Adrenal gland (tissue), 5 donors: ENCODE results near the gene THAP4.

ENCODE experiments used
- POLR2A ChIP-seq, 2 donors: fragments of 450-650 bp; IDR thresholded peaks; one replicate each; pipeline ENCODE4 v1.6.1; 2017; ENCODE audit warnings: antibody characterized with exemption in 2 of 2, mild to moderate bottlenecking in 2 of 2, moderate library complexity in 1 of 2
- TF ChIP-seq, protein P1 (sequence below), 6 experiments: fragments of 450-650 bp in 4 of 6; fragments of 200-600 bp in 2 of 6; sonication (generic) in 1 of 6; IDR thresholded peaks; 1 replicate in 5 of 6; 2 replicates in 1 of 6; pipeline versions ENCODE4 v1.5.1 to v1.8.0; 2016 to 2021; ENCODE audit warnings: antibody characterized with exemption in 6 of 6, mild to moderate bottlenecking in 2 of 6, moderate library complexity in 1 of 6
- donor health status: DM: no; HTN: no; CAD: no.

DNA sequence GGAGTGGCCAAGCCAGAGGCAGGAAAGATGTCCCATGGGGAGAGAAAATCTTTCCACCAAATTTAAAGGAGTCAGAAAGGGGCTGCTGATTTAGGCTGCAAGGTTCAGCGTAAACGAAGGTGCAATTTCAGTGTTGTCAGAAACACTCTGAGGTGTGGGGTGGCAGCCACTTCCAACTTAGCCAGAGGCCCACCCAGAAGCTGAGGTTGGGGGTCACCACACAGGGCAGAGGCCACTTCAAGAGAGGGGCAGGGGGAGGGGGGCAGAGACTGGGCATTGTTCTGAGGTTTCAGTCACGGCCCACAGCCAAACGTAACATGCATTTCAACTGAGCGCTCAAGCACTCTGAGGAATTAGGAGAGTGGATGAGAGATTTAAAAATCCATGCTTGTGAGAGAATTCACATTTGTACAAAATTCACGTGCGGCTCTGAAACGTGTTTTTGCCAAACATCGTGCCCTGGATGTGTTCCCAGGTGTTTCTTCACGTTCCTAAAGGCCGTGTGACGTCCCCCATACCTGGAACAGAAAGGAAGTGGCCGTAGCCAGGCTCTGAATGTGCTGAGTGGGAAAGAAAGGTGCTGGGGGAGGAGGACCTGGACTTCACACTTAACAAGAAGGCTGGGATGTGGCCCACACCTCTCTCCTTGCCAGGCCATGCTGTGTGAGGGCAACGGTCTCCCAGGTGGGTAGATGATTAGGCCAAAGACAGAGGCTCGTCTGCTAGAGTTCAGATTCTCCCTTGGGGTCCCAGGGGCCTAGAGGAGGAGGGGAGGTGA, 97.9 kb downstream of the THAP4 start:
- TF ChIP-seq, protein P1, sequence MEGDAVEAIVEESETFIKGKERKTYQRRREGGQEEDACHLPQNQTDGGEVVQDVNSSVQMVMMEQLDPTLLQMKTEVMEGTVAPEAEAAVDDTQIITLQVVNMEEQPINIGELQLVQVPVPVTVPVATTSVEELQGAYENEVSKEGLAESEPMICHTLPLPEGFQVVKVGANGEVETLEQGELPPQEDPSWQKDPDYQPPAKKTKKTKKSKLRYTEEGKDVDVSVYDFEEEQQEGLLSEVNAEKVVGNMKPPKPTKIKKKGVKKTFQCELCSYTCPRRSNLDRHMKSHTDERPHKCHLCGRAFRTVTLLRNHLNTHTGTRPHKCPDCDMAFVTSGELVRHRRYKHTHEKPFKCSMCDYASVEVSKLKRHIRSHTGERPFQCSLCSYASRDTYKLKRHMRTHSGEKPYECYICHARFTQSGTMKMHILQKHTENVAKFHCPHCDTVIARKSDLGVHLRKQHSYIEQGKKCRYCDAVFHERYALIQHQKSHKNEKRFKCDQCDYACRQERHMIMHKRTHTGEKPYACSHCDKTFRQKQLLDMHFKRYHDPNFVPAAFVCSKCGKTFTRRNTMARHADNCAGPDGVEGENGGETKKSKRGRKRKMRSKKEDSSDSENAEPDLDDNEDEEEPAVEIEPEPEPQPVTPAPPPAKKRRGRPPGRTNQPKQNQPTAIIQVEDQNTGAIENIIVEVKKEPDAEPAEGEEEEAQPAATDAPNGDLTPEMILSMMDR (IDR thresholded peaks at IDR 0.05) = no peak
- TF ChIP-seq POLR2A (IDR thresholded peaks at IDR 0.05) = no peak
